K562 (cell line): ENCODE results near the gene HOXA10.

Source experiments
- BDP1 ChIP-seq: IDR thresholded peaks from 3 replicates; pipeline ENCODE4 v1.6.1; 2011; ENCODE audit not compliant: insufficient read length, insufficient read depth
- CLOCK ChIP-seq: fragments of 250-450 bp; sonication (Bioruptor Pico); IDR thresholded peaks from 2 replicates; pipeline ENCODE4 v1.4.0; 2020; ENCODE audit warnings: mild to moderate bottlenecking, moderate library complexity, borderline replicate concordance
- CSDE1 ChIP-seq, 2 experiments: fragments of 450-650 bp; IDR thresholded peaks; 2 replicates each; pipeline ENCODE4 v1.6.1; 2016; ENCODE audit warnings: mild to moderate bottlenecking in 1 of 2
- CTCF ChIP-seq, 3 experiments: IDR thresholded peaks in 2 of 3; conservative IDR thresholded peaks in 1 of 3; 2 replicates each; pipeline ENCODE4 v1.5.1; 2011 to 2012; ENCODE audit warnings: low read length in 3 of 3, mild to moderate bottlenecking in 3 of 3, control low read depth in 2 of 3, improper control_type of control experiment in 1 of 3, inconsistent platforms in 1 of 3, low read depth in 1 of 3, mixed read lengths in 1 of 3, moderate library complexity in 1 of 3; ENCODE audit not compliant: insufficient read depth in 2 of 3
- EZH2 ChIP-seq: IDR thresholded peaks from 2 replicates; pipeline ENCODE4 v1.6.1; 2012; ENCODE audit warnings: low read depth, mild to moderate bottlenecking, inconsistent platforms, low read length, borderline replicate concordance
- FOXM1 ChIP-seq, 2 experiments: fragments of 450-650 bp in 1 of 2; sonication (generic) in 1 of 2; formaldehyde crosslinking in 1 of 2; IDR thresholded peaks; 2 replicates each; pipeline versions ENCODE4 v1.6.1 to v1.9.0; 2017 to 2022; ENCODE audit warnings: low read depth in 2 of 2, mild to moderate bottlenecking in 2 of 2, missing genetic modification reagents in 1 of 2, moderate library complexity in 1 of 2
- GTF2F1 ChIP-seq: IDR thresholded peaks from 2 replicates; pipeline ENCODE4 v1.6.1; 2011; ENCODE audit warnings: low read depth, low read length, improper control_type of control experiment
- NFIC ChIP-seq: fragments of 450-650 bp; IDR thresholded peaks from 2 replicates; pipeline ENCODE4 v1.6.1; 2017; ENCODE audit warnings: mild to moderate bottlenecking, inconsistent platforms
- POLR2A ChIP-seq: fragments of 450-650 bp; conservative IDR thresholded peaks from 2 replicates; pipeline ENCODE4 v1.6.1; 2016
- POLR2AphosphoS5 ChIP-seq: IDR thresholded peaks from 2 replicates; pipeline ENCODE4 v1.6.1; 2011; ENCODE audit warnings: mild to moderate bottlenecking, low read depth, low read length, moderate library complexity; ENCODE audit not compliant: control insufficient read depth, insufficient read depth
- SOX6 ChIP-seq: fragments of 450-650 bp; IDR thresholded peaks from 2 replicates; pipeline ENCODE4 v1.6.1; 2014; ENCODE audit warnings: mild to moderate bottlenecking

- no peak for TF ChIP-seq CSDE1 (IDR thresholded peaks at IDR 0.05)
- no peak for TF ChIP-seq FOXM1 (IDR thresholded peaks at IDR 0.05; ENCODE audit: low read depth)
- no peak for TF ChIP-seq FOXM1 (CRISPR knock-in tag; IDR thresholded peaks at IDR 0.05; ENCODE audit: low read depth)
- no peak for TF ChIP-seq POLR2A
- TF ChIP-seq CTCF (IDR thresholded peaks at IDR 0.05 in 2 of 3, conservative IDR thresholded peaks at IDR 0.05 in 1 of 3; ENCODE audit: insufficient read depth in 2 of 3, low read depth in 1 of 3, low read length in 3 of 3) = no peak
- TF ChIP-seq SOX6 = no peak
- no peak for TF ChIP-seq POLR2AphosphoS5
- TF ChIP-seq GTF2F1 = no peak
- TF ChIP-seq NFIC = no peak
- no peak for TF ChIP-seq EZH2
- TF ChIP-seq BDP1 = no peak
- TF ChIP-seq CLOCK (CRISPR knock-in tag) = no peak
These were observed 35.2 kb downstream of the HOXA10 start for GRCh38 chr7:27138985-27139333.
